Osteocyte (in vitro differentiated cells): ENCODE results near the gene NKX2-8. TPM values are rescaled to one million over a fixed set of nuclear protein-coding genes. Genes with fewer than 3 reads are reported as not detected.

Source experiments
- DNase-seq: peaks from one replicate; pipeline ENCODE4 v3.0.0; 2021; ENCODE audit warnings: mixed read lengths; ENCODE audit not compliant: unreplicated experiment; ENCODE audit errors: extremely low spot score
- H3K27ac Mint-ChIP-seq: one replicate; pipeline ENCODE4 v1.8.0; 2021; ENCODE audit warnings: mild to moderate bottlenecking, mixed read lengths; ENCODE audit not compliant: unreplicated experiment
- H3K27me3 Mint-ChIP-seq: one replicate; pipeline ENCODE4 v1.8.0; 2021; ENCODE audit warnings: mixed read lengths; ENCODE audit not compliant: unreplicated experiment
- H3K36me3 Mint-ChIP-seq: one replicate; pipeline ENCODE4 v1.8.0; 2021; ENCODE audit warnings: mixed read lengths; ENCODE audit not compliant: unreplicated experiment
- H3K4me1 Mint-ChIP-seq: one replicate; pipeline ENCODE4 v1.8.0; 2021; ENCODE audit warnings: mixed read lengths; ENCODE audit not compliant: unreplicated experiment
- H3K4me3 Mint-ChIP-seq: one replicate; pipeline ENCODE4 v1.8.0; 2021; ENCODE audit warnings: mild to moderate bottlenecking, moderate library complexity, mixed read lengths; ENCODE audit not compliant: unreplicated experiment
- H3K9me3 Mint-ChIP-seq: one replicate; pipeline ENCODE4 v1.8.0; 2021; ENCODE audit warnings: mixed read lengths; ENCODE audit not compliant: unreplicated experiment
- long read RNA-seq: library from polyadenylated mRNA; unstranded; transcript quantifications from one replicate; pipeline ENCODE4 v2.0.0, GENCODE V29; 2021
- total RNA-seq: library from RNA; stranded (reverse); gene quantifications from 2 replicates; pipeline ENCODE4 v1.2.1, GENCODE V29; 2021
- TF ChIP-seq, protein P1 (sequence below): fragments of 200-600 bp; sonication (generic); IDR thresholded peaks from 2 replicates; pipeline ENCODE4 v1.5.0; 2021; ENCODE audit warnings: antibody characterized with exemption, mild to moderate bottlenecking, moderate library complexity

Gene NKX2-8
- not detected in 2 replicates for total RNA-seq
- long read RNA-seq, result 0 reads

- H3K9me3 Mint-ChIP-seq, result no peaks in the 10 kb centered on the region
- H3K27me3 Mint-ChIP-seq, result peaks cover 65% of the 10 kb centered on the region
- TF ChIP-seq, protein P1, sequence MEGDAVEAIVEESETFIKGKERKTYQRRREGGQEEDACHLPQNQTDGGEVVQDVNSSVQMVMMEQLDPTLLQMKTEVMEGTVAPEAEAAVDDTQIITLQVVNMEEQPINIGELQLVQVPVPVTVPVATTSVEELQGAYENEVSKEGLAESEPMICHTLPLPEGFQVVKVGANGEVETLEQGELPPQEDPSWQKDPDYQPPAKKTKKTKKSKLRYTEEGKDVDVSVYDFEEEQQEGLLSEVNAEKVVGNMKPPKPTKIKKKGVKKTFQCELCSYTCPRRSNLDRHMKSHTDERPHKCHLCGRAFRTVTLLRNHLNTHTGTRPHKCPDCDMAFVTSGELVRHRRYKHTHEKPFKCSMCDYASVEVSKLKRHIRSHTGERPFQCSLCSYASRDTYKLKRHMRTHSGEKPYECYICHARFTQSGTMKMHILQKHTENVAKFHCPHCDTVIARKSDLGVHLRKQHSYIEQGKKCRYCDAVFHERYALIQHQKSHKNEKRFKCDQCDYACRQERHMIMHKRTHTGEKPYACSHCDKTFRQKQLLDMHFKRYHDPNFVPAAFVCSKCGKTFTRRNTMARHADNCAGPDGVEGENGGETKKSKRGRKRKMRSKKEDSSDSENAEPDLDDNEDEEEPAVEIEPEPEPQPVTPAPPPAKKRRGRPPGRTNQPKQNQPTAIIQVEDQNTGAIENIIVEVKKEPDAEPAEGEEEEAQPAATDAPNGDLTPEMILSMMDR, result no peak
- no peak for DNase-seq
- H3K4me3 Mint-ChIP-seq, result peak within 1 kb of the TSS; percentile 70
- no peak within 1 kb of the TSS for H3K27ac Mint-ChIP-seq
- peaks cover 12% of the 10 kb centered on the region for H3K4me1 Mint-ChIP-seq
- no peaks in the 10 kb centered on the region for H3K36me3 Mint-ChIP-seq
Measured at GRCh38 chr14:36582011-36582873, at the start of gene NKX2-8. NKX2-8 (minus strand) TSS chr14:36582614; CDS start chr14:36582389, 225 bp downstream.

GRCh38 chr14:36627981-36628380, 45.6 kb upstream of the NKX2-8 start:
- H3K4me1 Mint-ChIP-seq, result no peaks in the 10 kb centered on the region
- no peak overlapping the region for H3K27ac Mint-ChIP-seq
- no peak for DNase-seq
- H3K36me3 Mint-ChIP-seq, result no peaks in the 10 kb centered on the region
- TF ChIP-seq, protein P1, result no peak
- no peaks in the 10 kb centered on the region for H3K9me3 Mint-ChIP-seq
- H3K4me3 Mint-ChIP-seq, result no peak overlapping the region
- H3K27me3 Mint-ChIP-seq, result peaks cover 21% of the 10 kb centered on the region

DNA sequence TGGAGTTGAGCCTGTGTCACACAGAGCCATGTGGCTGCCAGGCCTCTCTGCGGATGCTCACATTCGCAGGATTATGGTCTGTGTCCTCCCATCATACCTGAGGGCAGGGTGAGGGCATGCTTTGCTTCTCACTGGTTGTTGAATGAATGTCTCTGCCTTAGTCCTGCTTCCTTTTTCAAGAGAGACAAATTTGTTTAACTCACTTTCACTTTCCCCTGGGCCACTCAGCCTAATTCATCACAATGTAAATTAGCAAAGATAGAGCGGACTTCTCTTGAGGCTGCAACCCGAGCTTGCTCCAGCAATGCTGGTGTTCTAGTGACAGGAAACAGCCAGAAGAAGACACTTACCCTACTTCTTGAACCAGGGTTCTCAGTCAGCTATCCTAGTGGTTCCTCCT, 43.7 kb upstream of the NKX2-8 start:
- no peaks in the 10 kb centered on the region for H3K9me3 Mint-ChIP-seq
- peaks cover 22% of the 10 kb centered on the region for H3K27me3 Mint-ChIP-seq
- H3K36me3 Mint-ChIP-seq, result no peaks in the 10 kb centered on the region
- TF ChIP-seq, protein P1, result no peak
- H3K4me1 Mint-ChIP-seq, result no peaks in the 10 kb centered on the region
- no peak for DNase-seq
- no peak overlapping the region for H3K27ac Mint-ChIP-seq
- H3K4me3 Mint-ChIP-seq, result no peak overlapping the region

DNA sequence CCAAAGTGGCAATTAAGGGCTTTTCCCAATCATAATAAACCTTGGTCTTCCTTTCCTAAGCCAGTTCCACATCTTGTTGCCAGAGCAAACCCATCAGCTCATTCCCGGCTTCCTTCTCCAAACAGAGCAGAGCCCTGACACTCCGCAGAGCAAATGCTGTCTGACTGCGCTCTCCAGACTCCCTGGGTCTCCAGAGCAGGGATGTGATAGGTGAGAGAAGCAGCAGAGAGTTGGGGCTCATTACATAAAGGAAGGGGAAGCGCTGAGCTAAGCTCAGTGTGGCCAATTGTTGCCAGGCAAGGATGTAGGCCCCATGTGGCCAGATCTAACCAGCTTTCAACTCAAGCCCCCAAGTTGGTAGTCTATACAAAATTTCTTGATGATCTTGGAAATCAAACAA, 43.0 kb upstream of the NKX2-8 start:
- H3K27me3 Mint-ChIP-seq, result peaks cover 21% of the 10 kb centered on the region
- H3K4me1 Mint-ChIP-seq, result no peaks in the 10 kb centered on the region
- TF ChIP-seq, protein P1, result no peak
- H3K4me3 Mint-ChIP-seq, result no peak overlapping the region
- H3K36me3 Mint-ChIP-seq, result no peaks in the 10 kb centered on the region
- no peak overlapping the region for H3K27ac Mint-ChIP-seq
- no peak for DNase-seq
- H3K9me3 Mint-ChIP-seq, result no peaks in the 10 kb centered on the region

- Mint-ChIP-seq H3K27ac (no peak overlapping the region), H3K4me3 (no peak overlapping the region), H3K36me3 (no peaks in the 10 kb centered on the region), H3K27me3 (peaks cover 21% of the 10 kb centered on the region), H3K4me1 (no peaks in the 10 kb centered on the region), H3K9me3 (no peaks in the 10 kb centered on the region)
- no peak for DNase-seq
- TF ChIP-seq, protein P1, result no peak
Measured at GRCh38 chr14:36625014-36625413, 42.6 kb upstream of the NKX2-8 start.
